Ascending aorta (tissue), 2 donors: Measurements from ENCODE around the gene SHLD1. TPM values are rescaled to one million over a fixed set of nuclear protein-coding genes. Genes with fewer than 3 reads are reported as not detected.

Experiments
- DNase-seq, 2 donors: peaks; one replicate each; pipeline ENCODE4 v3.0.0-alpha.2; 2019; ENCODE audit warnings: low spot score in 2 of 2
- H3K27ac ChIP-seq, 2 donors: fragments of 200-600 bp; sonication (generic); one replicate each; pipeline ENCODE4 v1.5.1; 2016 to 2017; ENCODE audit warnings: mild to moderate bottlenecking in 1 of 2
- H3K27me3 ChIP-seq: fragments of 200-600 bp; sonication (generic); one replicate; pipeline ENCODE4 v1.5.1; 2017
- H3K36me3 ChIP-seq, 2 donors: fragments of 200-600 bp; sonication (generic); one replicate each; pipeline ENCODE4 v1.5.1; 2016
- H3K4me1 ChIP-seq, 2 donors: fragments of 200-600 bp; sonication (generic); one replicate each; pipeline ENCODE4 v1.5.1; 2016 to 2017; ENCODE audit warnings: mild to moderate bottlenecking in 1 of 2
- H3K4me3 ChIP-seq, 2 donors: fragments of 200-600 bp; sonication (generic); one replicate each; pipeline ENCODE4 v1.5.1; 2016 to 2017; ENCODE audit warnings: mild to moderate bottlenecking in 1 of 2
- H3K9me3 ChIP-seq, 2 donors: fragments of 200-600 bp; sonication (generic); one replicate each; pipeline ENCODE4 v1.5.1; 2016
- intact Hi-C: fragments of 100-400 bp; cut with DNase I; formaldehyde crosslinking; loops from one replicate; pipeline ENCODE4 v1.15.1; 2023
- total RNA-seq: library from RNA; depleted of rRNA; stranded (reverse); fragments of >200 nt; gene quantifications from one replicate; pipeline ENCODE4 v1.1.0, GENCODE V29; 2016
- TF ChIP-seq, protein P1 (sequence below), 3 experiments: fragments of 200-600 bp in 2 of 3; fragments of 450-650 bp in 1 of 3; sonication (generic) in 2 of 3; IDR thresholded peaks; one replicate each; pipeline ENCODE4 v1.5.1; 2016 to 2019; ENCODE audit warnings: antibody characterized with exemption in 3 of 3, mild to moderate bottlenecking in 1 of 3, moderate library complexity in 1 of 3

Gene SHLD1
- total RNA-seq, 1 donor from 2014 or later = not detected

DNA sequence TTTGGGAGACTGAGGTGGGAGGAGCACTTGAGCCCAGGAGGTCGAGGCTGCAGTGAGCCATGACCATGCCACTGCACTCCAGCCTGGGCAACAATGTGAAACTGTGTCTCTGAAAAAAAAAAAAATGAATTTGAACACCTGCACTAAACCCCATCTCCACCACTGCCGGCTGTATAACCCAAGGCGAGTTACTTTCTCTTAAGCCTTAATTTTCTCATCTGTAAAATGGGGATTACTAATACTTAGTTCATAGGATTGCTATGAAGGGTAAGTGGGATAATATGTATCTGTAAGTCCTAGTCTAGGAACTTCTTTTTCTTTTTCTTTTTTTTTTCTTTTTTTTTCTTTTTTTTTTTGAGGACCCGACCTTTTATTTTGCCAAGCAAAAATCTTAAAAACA lies 61.5 kb downstream of the SHLD1 start:
- H3K4me3 ChIP-seq = no peak overlapping the region
- DNase-seq = no peak
- no peak overlapping the region for H3K27ac ChIP-seq
- H3K36me3 ChIP-seq = no peaks in the 10 kb centered on the region
- TF ChIP-seq, protein P1, sequence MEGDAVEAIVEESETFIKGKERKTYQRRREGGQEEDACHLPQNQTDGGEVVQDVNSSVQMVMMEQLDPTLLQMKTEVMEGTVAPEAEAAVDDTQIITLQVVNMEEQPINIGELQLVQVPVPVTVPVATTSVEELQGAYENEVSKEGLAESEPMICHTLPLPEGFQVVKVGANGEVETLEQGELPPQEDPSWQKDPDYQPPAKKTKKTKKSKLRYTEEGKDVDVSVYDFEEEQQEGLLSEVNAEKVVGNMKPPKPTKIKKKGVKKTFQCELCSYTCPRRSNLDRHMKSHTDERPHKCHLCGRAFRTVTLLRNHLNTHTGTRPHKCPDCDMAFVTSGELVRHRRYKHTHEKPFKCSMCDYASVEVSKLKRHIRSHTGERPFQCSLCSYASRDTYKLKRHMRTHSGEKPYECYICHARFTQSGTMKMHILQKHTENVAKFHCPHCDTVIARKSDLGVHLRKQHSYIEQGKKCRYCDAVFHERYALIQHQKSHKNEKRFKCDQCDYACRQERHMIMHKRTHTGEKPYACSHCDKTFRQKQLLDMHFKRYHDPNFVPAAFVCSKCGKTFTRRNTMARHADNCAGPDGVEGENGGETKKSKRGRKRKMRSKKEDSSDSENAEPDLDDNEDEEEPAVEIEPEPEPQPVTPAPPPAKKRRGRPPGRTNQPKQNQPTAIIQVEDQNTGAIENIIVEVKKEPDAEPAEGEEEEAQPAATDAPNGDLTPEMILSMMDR (IDR thresholded peaks at IDR 0.05) = no peak
- intact Hi-C loops = no loop called here
- H3K4me1 ChIP-seq = no peaks in the 10 kb centered on the region
- H3K27me3 ChIP-seq = no peaks in the 10 kb centered on the region
- H3K9me3 ChIP-seq = no peaks in the 10 kb centered on the region

DNA sequence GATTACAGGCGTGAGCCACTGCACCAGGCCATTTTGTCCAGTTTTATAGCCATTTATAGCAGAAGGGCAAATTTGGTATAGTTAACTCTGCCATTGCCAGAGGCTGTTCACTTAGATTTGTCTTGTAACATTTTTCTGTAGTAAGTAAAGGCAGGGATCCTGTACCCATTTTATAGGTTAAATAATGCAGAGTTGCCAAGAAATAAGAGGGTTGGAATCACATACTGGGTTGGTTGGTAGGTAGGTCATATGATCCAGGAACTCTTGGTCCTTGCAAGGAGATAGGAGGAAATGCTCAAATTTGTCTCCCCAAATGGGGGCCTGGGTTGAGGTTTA lies 68.1 kb downstream of the SHLD1 start:
- Histone ChIP-seq H3K27ac (no peak overlapping the region), H3K4me1 (peaks cover 0 to 5% of the 10 kb centered on the region in 2 donors), H3K9me3 (no peaks in the 10 kb centered on the region), H3K27me3 (no peaks in the 10 kb centered on the region), H3K36me3 (no peaks in the 10 kb centered on the region), H3K4me3 (no peak overlapping the region)
- DNase-seq = no peak
- TF ChIP-seq, protein P1 (IDR thresholded peaks at IDR 0.05) = no peak
- intact Hi-C loops = no loop called here

DNA sequence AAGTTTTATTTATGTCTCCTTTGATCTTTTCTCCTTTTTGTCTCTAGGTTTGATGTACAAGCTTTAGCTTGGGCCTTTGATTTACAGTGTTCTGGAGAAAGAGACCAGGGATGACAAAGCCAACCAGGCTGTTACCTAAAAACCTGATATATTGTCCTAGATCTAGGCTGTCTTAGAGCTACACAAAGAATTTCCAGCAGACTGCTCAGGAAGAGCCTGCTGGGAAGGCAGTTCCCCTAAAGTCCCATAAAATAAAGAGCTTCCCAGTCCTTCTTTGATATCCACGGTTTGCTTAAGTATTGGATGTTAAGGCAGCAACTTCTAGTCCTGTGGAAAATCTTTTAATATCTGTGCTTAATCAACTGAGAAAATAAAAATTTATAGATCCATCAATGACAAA lies 70.5 kb downstream of the SHLD1 start:
- H3K27ac ChIP-seq = no peak overlapping the region
- H3K36me3 ChIP-seq = no peaks in the 10 kb centered on the region

DNA sequence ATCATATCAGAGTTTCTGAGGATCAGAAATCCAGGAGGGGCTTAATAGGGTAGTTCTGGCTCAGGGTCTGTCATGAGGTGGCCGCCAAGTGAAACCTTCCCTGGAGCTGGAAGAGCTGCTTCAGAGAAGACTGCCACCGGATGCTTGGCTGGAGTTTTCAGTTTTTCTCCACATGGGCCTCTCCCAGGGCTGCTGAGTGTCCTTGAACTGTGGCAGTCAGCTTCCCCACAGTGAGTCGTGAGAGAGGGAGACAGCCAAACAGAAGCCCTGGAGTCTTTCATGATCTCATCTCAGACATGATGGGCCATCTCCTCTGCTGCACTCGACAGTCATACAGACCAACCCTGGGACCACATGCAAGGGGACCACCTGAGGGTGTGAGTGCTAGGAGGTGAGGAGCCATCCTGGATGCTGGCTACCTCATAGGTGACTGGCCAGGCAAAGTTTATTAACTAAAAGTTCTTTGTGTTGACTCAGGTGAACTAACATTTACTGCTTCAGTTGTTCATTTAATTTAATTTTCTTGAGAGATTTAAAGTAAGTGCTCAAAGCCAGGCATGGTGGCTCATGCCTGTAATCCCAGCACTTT lies 71.5 kb downstream of the SHLD1 start:
- Histone ChIP-seq H3K36me3 (no peaks in the 10 kb centered on the region), H3K4me1 (peaks cover 0 to 5% of the 10 kb centered on the region in 2 donors), H3K4me3 (no peak overlapping the region), H3K27ac (no peak overlapping the region), H3K27me3 (no peaks in the 10 kb centered on the region), H3K9me3 (no peaks in the 10 kb centered on the region)
- DNase-seq = no peak
- TF ChIP-seq, protein P1 (IDR thresholded peaks at IDR 0.05) = no peak
- intact Hi-C loops = no loop called here

More for the DNA sequence above, 70.5 kb downstream of the SHLD1 start:
- peaks cover 0 to 5% of the 10 kb centered on the region in 2 donors for H3K4me1 ChIP-seq
- no peaks in the 10 kb centered on the region for H3K27me3 ChIP-seq
- H3K4me3 ChIP-seq = no peak overlapping the region
- intact Hi-C loops = no loop called here
- TF ChIP-seq, protein P1 (IDR thresholded peaks at IDR 0.05) = no peak
- no peaks in the 10 kb centered on the region for H3K9me3 ChIP-seq
- DNase-seq = no peak

DNA sequence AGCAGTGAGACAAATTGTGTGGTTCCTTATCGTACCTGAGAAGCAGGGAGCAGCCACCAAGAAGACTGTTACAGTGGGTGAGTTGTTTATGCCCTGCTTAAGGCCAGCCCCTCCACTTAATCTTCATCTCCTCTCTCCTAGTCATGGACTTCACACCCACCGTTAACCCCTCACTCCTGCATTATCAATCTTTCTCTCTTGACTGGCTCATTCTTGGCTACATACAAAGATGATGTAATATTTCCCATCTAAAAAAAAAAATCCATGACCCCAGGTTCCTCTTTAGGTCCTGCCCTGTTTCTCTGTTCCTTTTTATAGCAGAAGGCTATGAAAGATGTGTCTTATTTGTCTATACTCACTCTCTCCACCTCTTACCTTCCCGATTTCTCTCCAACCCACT lies 72.4 kb downstream of the SHLD1 start:
- H3K9me3 ChIP-seq = no peaks in the 10 kb centered on the region
- H3K27me3 ChIP-seq = no peaks in the 10 kb centered on the region
- H3K4me3 ChIP-seq = no peak overlapping the region
- DNase-seq = no peak
- H3K4me1 ChIP-seq = peaks cover 0 to 5% of the 10 kb centered on the region in 2 donors
- no peak overlapping the region for H3K27ac ChIP-seq
- intact Hi-C loops = no loop called here
- H3K36me3 ChIP-seq = no peaks in the 10 kb centered on the region
- TF ChIP-seq, protein P1 (IDR thresholded peaks at IDR 0.05) = no peak
